ENCODE data around the gene MED23. TPM values are rescaled to one million over a fixed set of nuclear protein-coding genes. Genes with fewer than 3 reads are reported as not detected.

The MED23 gene
- total RNA-seq, 1 experiment from 2014 or later: 21.3 TPM

DNA sequence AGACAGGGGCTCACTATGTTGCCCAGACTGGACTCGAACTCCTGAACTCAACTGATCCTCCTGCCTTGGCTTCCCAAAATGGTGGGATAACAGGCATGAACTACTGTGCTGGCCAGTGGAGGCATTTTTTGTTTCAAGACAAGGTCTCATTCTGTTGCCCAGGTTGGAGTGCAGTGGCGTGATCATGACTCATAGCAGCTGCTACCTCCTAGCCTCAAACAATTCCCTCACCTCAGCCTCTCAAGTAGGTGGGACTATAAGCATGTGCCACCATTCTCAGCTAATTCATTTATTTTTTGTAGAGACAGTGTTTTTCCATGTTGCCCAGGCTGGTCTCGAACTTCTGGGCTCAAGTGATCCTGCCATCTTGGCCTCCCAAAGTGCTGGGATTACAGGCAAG is 26.3 kb upstream of the MED23 start:
- H3K27ac ChIP-seq: no peak overlapping the region
- ChIA-PET POLR2A (ENCODE audit: unreplicated experiment) (interaction anchor here (0.5 kb wide), 1 partner anchor 16 kb away, joined by 3 read pairs; no protein-coding TSS in a partner anchor), CTCF (interaction anchor here (1.0 kb wide), 1 partner anchor 24 kb away, joined by 7 read pairs; no protein-coding TSS in a partner anchor)
- no peak overlapping the region for H2AFZ ChIP-seq
- H3F3A ChIP-seq (ENCODE audit: insufficient read depth, low read depth): peaks cover 9% of the 10 kb centered on the region
- TF ChIP-seq, protein P1, sequence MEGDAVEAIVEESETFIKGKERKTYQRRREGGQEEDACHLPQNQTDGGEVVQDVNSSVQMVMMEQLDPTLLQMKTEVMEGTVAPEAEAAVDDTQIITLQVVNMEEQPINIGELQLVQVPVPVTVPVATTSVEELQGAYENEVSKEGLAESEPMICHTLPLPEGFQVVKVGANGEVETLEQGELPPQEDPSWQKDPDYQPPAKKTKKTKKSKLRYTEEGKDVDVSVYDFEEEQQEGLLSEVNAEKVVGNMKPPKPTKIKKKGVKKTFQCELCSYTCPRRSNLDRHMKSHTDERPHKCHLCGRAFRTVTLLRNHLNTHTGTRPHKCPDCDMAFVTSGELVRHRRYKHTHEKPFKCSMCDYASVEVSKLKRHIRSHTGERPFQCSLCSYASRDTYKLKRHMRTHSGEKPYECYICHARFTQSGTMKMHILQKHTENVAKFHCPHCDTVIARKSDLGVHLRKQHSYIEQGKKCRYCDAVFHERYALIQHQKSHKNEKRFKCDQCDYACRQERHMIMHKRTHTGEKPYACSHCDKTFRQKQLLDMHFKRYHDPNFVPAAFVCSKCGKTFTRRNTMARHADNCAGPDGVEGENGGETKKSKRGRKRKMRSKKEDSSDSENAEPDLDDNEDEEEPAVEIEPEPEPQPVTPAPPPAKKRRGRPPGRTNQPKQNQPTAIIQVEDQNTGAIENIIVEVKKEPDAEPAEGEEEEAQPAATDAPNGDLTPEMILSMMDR (conservative IDR thresholded peaks at IDR 0.05): no peak
- no peak for TF ChIP-seq EZH2 (IDR thresholded peaks at IDR 0.05; ENCODE audit: low read depth)
- H4K20me1 ChIP-seq (ENCODE audit: insufficient read depth): no peaks in the 10 kb centered on the region
- no peaks in the 10 kb centered on the region for H3K9me2 ChIP-seq (ENCODE audit: insufficient read depth)
- H3K27me3 ChIP-seq (ENCODE audit: insufficient read depth, low read depth): no peaks in the 10 kb centered on the region
- no peak overlapping the region for H3K4me2 ChIP-seq
- peaks cover 29% of the 10 kb centered on the region for H3K4me1 ChIP-seq (replicated peaks; ENCODE audit: insufficient read depth)
- no TSS peak for BruUV-seq (replicated peaks)
- H3K4me3 ChIP-seq: no peak overlapping the region
- H3K9me3 ChIP-seq (ENCODE audit: insufficient read depth, low read depth): no peaks in the 10 kb centered on the region
- no peaks in the 10 kb centered on the region for H3K79me2 ChIP-seq (ENCODE audit: low read depth)
- no peaks in the 10 kb centered on the region for H3K36me3 ChIP-seq (ENCODE audit: low read depth)
- no peak for DNase-seq
- intact Hi-C loops (cut with micrococcal nuclease; ENCODE audit: unreplicated experiment): no loop called here

DNA sequence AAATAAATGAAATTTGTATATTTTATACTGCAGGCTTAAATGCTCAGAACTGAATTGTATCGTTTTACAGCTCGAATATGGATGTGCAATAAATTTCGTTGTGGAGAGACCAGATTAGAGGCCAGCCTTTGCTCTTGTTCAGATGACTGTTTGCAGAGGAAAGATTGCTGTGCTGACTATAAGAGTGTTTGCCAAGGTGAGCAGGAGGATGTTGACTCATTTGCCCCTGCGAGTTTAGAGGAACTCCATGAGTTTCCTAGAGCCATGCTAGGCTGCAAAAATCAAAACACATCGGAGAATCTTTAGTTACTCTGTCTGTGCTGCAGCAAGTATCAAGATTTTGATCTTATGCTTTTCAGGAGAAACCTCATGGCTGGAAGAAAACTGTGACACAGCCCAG is 24.4 kb upstream of the MED23 start:
- peak in 1 of 2 experiments; percentile 48 for DNase-seq
- peaks cover 6% of the 10 kb centered on the region for H3F3A ChIP-seq (ENCODE audit: insufficient read depth, low read depth)
- no peaks in the 10 kb centered on the region for H4K20me1 ChIP-seq (ENCODE audit: insufficient read depth)
- no peaks in the 10 kb centered on the region for H3K27me3 ChIP-seq (ENCODE audit: insufficient read depth, low read depth)
- H2AFZ ChIP-seq: peak overlapping the region; percentile 73
- H3K4me1 ChIP-seq (replicated peaks; ENCODE audit: insufficient read depth): peaks cover 25% of the 10 kb centered on the region
- TF ChIP-seq, protein P1 (conservative IDR thresholded peaks at IDR 0.05): no peak
- TF ChIP-seq EZH2 (IDR thresholded peaks at IDR 0.05; ENCODE audit: low read depth): no peak
- ChIA-PET CTCF (interaction anchor here (0.5 kb wide), 1 partner anchor 31 kb away, joined by 7 read pairs; no protein-coding TSS in a partner anchor), POLR2A (ENCODE audit: unreplicated experiment) (no interaction called here)
- no TSS peak for BruUV-seq (replicated peaks)
- H3K4me2 ChIP-seq: peak overlapping the region; percentile 51
- no peaks in the 10 kb centered on the region for H3K79me2 ChIP-seq (ENCODE audit: low read depth)
- H3K36me3 ChIP-seq (ENCODE audit: low read depth): no peaks in the 10 kb centered on the region
- intact Hi-C loops (cut with micrococcal nuclease; ENCODE audit: unreplicated experiment): no loop called here
- H3K4me3 ChIP-seq: no peak overlapping the region
- H3K9me3 ChIP-seq (ENCODE audit: insufficient read depth, low read depth): no peaks in the 10 kb centered on the region
- no peak overlapping the region for H3K27ac ChIP-seq
- H3K9me2 ChIP-seq (ENCODE audit: insufficient read depth): no peaks in the 10 kb centered on the region

DNA sequence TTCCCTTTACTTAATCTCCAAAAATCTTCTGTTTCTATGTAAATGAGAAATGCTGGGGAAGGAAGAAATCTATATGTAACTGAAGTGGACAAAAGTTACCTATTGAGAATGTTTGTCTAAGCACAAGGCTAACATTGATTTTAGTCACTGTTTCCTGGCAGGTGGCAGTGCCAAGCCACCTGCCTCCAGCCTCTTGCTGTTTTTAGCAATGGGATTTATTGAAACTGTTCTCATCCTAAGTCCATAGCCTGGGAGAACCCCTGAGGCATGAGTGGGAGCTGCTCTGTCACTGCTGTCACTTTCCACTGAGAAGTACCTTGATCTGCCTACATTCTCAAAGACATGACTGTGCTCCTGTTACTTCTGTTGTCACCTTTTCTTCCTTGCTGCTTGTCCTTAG is 23.7 kb upstream of the MED23 start:
- Histone ChIP-seq H4K20me1 (ENCODE audit: insufficient read depth) (no peaks in the 10 kb centered on the region), H2AFZ (0 out of 2 replicates have a peak overlapping the region, but pooled peaks have one; percentile 24), H3K27me3 (ENCODE audit: insufficient read depth, low read depth) (no peaks in the 10 kb centered on the region), H3K4me3 (no peak overlapping the region), H3K4me1 (replicated peaks; ENCODE audit: insufficient read depth) (peaks cover 20% of the 10 kb centered on the region), H3K79me2 (ENCODE audit: low read depth) (no peaks in the 10 kb centered on the region), H3K9me3 (ENCODE audit: insufficient read depth, low read depth) (no peaks in the 10 kb centered on the region), H3K4me2 (peak overlapping the region; percentile 17; the same call in 1 of the 2 replicates), H3K36me3 (ENCODE audit: low read depth) (no peaks in the 10 kb centered on the region), H3K27ac (no peak overlapping the region), H3K9me2 (ENCODE audit: insufficient read depth) (no peaks in the 10 kb centered on the region), H3F3A (ENCODE audit: insufficient read depth, low read depth) (no peaks in the 10 kb centered on the region; the same call in 1 of the 2 replicates)
- intact Hi-C loops (cut with micrococcal nuclease; ENCODE audit: unreplicated experiment): no loop called here
- TF ChIP-seq, protein P1 (conservative IDR thresholded peaks at IDR 0.05): no peak
- TF ChIP-seq EZH2 (IDR thresholded peaks at IDR 0.05; ENCODE audit: low read depth): no peak
- ChIA-PET POLR2A (ENCODE audit: unreplicated experiment) (interaction anchor here (0.7 kb wide), 1 partner anchor 101 kb away, joined by 4 read pairs; no protein-coding TSS in a partner anchor), CTCF (interaction anchor here (0.5 kb wide), 1 partner anchor 31 kb away, joined by 7 read pairs; no protein-coding TSS in a partner anchor)
- DNase-seq: no peak
- no TSS peak for BruUV-seq (replicated peaks)

Measured in PC-9 (cell line).